C4-2B (cell line): ENCODE data around the gene TRIM56.

Source experiments
- CTCF ChIP-seq: fragments of 450-650 bp; conservative IDR thresholded peaks from 2 replicates; pipeline ENCODE4 v1.5.1; 2017; ENCODE audit warnings: mild to moderate bottlenecking
- ZFX ChIP-seq: fragments of 450-650 bp; IDR thresholded peaks from 2 replicates; pipeline ENCODE4 v1.6.1; 2017

- TF ChIP-seq CTCF: no peak
- TF ChIP-seq ZFX: no peak
Observed at GRCh38 chr7:101066141-101066832, 19.0 kb upstream of the TRIM56 start.
